HG02938 (cell line): ENCODE results near the gene STXBP2.

ENCODE experiments used
- ATAC-seq: cut with Tn5 transposase; IDR thresholded peaks from one replicate; pipeline ENCODE4 v1.9.1; 2021; ENCODE audit warnings: mild to moderate bottlenecking, moderate library complexity; ENCODE audit not compliant: unreplicated experiment

Gene STXBP2

GRCh38 chr19:7612282-7613274, 24.3 kb upstream of the STXBP2 start:
- no peak for ATAC-seq

GRCh38 chr19:7614859-7615741, 21.8 kb upstream of the STXBP2 start:
- ATAC-seq: no peak

DNA sequence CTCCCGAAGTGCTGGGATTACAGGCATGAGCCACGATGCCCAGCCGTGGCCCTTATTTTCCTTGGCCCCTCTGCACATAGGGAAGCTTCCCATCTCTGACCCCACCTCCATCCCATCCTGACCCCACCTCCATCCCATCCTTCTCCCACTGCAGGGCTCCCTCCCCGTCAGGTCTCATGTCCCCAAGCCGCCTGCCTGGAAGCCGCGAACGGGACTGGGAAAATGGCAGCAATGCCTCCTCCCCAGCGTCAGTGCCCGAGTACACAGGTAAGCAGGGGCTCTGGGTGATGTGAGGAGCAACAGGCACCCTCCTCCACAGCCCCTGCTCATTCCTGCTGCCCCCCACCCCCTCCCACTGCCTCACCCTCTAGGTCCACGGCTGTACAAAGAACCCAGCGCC, 19.7 kb upstream of the STXBP2 start:
- ATAC-seq: no peak

DNA sequence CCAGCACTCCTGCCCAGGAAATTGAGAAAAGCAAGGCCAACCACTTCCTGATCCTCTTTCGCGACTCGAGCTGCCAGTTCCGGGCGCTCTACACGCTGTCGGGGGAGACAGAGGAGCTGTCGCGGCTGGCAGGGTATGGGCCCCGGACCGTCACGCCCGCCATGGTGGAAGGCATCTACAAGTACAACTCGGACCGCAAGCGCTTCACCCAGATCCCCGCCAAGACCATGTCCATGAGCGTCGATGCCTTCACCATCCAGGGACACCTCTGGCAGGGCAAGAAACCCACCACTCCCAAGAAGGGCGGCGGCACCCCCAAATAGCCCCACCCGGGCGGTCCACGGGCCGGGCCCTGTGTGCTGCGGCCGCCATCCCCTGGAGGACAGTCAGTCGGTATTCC, 19.2 kb upstream of the STXBP2 start:
- no peak for ATAC-seq

- ATAC-seq: no peak
These were observed 18.6 kb upstream of the STXBP2 start for GRCh38 chr19:7618348-7618747.

DNA sequence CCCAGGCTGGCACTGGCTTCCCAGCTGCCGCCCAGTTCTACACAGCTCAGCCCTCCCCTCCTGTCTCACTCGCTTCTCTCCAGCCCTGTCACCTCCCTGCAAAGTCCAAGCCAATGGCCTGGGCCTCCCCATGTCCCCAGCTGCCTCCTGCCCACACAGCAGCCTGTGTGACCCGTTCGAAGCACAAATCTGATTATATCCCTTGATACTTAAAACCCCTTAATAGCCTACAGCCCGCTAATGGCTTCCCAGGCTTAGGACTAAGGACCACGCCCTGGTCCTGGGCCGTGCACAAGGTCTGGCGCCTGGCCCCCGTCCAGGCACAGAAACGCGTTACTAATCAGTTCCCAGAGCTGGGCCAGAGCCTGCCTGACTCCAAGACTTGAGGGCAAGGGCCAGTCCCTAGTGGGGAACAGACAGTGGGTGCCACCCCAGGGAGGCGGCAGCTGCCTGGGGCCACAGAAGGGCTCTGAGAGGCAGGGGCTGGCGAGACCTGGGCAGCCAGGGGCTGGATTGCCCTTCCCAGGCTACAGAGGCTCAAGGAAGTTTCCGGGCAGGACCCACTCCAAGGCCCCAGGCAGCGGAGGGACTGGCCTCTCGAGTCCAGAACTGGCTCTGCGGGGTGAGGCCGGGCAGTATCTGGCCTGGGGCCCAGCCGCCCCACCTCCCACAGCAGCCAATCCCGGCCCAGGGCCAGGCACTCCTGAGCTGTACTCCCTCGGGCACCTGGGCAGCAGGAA, 18.0 kb upstream of the STXBP2 start:
- ATAC-seq: no peak

DNA sequence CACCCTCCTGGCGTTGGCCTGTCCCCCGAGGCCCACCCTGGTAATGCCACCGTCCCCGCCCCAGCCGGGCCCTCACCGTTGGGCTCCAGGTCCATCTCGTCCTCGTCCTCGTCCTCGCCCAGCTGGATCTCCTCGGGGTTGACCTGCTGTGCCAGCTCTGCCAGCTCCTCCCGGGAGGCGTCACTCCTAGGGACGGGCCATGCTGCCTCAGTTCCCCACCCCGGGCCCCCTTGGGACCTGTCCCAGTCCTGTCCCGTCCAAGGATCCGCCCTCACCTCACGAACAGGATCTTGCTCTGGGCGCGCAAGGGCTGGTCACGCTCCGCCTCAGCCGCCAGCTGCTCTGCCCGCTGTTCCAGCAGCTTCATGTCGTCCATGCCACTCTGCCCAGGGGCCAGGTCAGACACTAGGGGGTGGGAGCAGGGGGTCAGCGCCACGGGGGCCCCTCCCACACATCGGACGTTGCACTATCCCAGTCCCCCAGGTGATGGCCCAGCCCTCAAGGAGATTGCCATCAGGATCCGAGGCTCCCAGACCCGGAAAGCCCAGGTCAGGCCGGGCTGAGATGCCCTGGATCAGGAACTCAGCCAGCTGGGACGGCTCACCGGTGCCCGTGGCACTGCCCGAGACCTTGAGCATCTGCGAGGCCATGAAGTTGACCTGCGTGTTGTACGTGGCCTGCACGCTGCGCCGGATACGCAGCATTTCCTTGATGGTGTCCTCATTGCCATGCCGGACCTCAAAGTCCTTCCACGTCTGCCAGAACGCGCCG, 17.1 kb upstream of the STXBP2 start:
- ATAC-seq: no peak

DNA sequence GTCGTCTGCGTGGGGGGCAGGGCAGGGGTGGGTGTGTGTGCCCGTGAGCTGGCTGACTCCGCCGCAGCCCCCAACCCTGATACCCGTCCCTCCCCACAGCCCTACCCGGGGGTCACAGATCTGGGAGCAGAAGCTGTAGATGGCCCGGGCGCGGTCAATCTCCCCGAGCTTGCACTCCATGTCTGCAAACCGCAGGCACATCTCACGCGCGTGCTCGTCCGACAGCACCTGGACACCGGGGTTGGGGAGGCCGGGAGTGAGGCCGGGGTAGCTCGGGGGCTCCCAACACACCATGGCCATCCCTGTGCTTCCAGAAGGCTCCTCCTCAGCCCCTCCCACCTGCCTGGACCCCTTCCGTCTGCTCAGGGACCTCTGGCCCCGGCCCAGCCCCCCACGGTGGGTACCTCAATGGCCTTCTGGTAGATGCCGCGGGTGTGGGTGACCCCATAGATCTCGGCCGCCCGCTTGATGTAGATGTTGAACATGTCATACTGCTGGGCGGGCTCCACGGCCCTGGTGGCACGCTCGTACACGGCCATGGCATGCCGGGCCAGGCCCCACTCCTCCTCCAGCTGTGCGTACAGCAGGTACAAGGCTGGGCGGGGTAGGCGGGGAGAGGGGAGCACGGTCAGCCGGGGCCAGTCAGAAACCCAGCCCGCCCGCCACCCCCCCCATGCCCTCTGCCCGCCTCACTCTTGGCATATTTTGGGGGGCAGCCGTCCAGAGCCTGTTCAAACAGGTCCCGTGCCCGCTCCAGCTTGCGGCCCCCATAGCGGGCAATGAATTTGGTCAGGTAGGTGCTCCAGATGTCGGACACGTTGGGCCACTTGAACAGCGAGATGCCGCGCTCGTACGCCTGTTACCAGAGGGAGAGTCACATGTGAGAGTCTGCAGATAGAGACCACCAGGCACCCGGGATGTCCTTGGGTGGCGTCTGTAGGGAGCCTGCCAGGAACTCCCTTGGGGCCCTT, 16.2 kb upstream of the STXBP2 start:
- ATAC-seq: no peak

DNA sequence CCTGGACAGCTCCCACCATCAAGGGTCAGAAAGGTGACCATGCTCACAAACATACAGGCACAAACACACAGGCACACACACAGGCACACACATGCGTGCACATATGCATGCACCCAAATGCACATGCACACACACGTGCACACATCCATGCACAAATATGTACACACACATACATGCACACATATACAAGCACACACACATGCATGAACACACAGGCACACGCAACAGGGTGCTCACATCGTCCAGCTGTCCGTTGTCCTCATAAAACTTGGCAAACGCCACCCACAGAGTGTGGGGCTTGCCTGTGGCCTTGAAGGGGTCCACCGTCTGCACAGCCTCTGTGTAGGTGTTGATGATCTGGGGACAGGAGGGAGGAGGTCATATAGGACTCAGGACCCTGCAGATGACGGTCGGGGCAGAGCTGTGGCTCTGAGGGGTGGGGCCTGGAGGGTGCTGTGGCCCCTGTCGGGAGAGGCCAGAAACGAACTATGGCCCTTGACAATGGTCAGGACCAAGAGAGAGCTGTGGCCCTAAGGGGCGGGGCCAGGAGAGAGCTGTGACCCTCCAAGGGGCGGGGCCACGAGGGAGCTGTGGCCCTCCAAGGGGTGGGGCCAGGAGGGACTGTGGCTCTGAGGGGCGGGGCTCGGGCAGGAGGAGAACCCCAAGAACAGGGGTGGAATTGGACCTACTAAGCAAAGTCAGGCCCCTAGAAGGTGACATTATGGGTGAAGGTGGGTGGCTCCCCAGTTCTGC, 13.8 kb upstream of the STXBP2 start:
- ATAC-seq: no peak

DNA sequence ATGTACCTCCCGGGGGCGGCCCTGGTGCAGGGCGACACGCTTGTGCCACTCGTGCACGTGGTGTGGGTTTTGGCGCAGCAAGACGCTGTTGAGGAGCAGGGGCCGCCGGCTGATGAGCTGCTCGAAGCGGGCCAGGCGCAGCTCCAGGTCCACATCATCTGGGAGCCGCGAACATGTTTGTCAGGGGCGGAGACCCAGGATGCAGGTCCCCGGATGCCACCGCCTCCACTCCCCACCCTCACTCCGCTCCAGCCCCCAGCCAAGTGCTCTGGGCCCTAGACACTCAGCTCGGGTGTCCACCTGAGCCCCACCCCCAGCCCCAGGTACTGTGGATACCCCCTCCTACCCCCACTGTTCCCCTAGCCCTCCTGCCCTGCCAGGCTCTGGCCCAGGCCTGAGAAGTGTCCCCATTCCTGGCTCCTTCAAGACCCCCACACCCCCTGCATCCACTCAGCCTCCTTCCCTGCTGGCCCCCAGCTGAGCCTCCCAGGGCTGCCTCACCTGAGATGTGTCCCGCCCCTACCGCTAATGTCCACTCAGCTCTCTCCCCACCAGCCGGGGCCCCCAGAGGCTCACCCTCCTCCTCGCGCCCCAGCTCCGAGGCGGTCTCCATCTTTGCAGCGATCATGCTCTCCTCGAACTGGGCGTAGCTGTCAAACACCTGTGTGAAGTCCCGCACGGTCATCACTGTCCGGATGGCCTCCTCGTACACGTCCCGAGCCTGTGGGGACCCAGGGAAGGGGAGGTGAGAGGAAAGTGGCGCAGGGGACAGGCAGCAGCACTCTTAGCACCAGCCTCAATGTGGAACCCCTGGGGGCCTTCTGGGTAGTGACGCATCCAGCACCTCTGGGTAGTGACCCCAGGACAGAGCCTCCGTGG, 12.9 kb upstream of the STXBP2 start:
- ATAC-seq: no peak

- no peak for ATAC-seq
These were observed 12.1 kb upstream of the STXBP2 start for GRCh38 chr19:7624810-7625209.

- no peak for ATAC-seq
These were observed 11.0 kb upstream of the STXBP2 start for GRCh38 chr19:7625763-7626372.

DNA sequence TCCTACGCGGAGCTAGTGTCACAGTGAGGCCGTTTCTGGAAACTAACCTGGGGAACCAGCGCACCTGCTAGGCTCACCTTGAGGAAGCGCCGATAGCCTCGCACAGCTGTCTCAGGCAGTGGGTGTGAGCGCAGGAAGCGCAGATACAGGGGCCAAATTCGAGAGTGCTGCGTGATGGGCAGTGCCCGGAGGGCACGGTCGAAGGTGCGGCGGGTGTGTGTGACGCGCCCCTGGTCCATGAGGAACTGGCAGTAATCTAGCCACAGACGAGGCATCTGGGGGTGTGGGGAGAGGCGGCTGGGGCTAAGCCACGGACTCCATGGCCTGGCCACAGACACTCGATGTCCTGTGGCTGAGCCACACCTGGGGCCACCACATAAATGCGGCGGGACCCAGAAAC, 9.7 kb upstream of the STXBP2 start:
- no peak for ATAC-seq

DNA sequence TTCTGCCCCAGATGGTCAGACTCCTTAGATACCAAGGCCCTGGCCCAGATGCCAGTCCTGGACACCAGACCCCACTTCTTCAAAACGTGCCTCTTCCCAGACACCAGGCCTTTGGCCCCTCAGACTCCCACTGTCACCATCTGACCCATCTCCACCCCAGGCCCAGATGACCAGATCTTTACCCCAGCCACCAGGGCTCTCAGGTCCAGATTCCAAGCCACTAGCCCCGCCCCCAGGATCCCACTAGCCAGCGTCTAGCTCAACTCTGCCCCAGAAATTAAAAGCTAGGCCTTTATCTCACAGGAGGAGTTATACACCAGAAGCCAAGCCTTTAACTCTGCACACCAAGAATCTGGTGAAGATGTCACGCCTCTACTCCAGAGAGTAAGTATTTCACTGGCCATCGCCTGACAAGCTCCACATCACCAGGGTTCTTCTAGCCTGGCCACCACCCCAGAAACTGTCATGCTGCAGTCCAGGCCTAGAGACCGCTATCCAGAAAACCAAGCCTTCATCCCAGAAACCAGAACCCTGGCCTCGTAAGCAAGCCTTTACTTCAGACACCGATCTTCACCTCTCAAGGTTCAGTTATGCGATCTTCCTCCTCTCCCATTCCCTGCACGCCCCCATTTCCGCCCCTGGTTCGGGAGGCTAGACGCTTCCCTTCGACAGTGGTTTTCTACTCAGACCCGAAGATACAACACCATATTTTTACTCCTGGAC, 8.2 kb upstream of the STXBP2 start:
- no peak for ATAC-seq

GRCh38 chr19:7629347-7630054, 7.4 kb upstream of the STXBP2 start, which contains the start of the genes PET100 and XAB2:
Gene PET100 (plus strand): TSS chr19:7629793. CDS start chr19:7629834, 41 bp downstream.
Gene XAB2 (minus strand): TSS chr19:7629545. CDS start chr19:7629527, 18 bp downstream.
- peak; percentile 93 for ATAC-seq
